Measurements from ENCODE around the gene CRACDL. TPM values are rescaled to one million over a fixed set of nuclear protein-coding genes. Genes with fewer than 3 reads are reported as not detected.

CRACDL gene, protein sequence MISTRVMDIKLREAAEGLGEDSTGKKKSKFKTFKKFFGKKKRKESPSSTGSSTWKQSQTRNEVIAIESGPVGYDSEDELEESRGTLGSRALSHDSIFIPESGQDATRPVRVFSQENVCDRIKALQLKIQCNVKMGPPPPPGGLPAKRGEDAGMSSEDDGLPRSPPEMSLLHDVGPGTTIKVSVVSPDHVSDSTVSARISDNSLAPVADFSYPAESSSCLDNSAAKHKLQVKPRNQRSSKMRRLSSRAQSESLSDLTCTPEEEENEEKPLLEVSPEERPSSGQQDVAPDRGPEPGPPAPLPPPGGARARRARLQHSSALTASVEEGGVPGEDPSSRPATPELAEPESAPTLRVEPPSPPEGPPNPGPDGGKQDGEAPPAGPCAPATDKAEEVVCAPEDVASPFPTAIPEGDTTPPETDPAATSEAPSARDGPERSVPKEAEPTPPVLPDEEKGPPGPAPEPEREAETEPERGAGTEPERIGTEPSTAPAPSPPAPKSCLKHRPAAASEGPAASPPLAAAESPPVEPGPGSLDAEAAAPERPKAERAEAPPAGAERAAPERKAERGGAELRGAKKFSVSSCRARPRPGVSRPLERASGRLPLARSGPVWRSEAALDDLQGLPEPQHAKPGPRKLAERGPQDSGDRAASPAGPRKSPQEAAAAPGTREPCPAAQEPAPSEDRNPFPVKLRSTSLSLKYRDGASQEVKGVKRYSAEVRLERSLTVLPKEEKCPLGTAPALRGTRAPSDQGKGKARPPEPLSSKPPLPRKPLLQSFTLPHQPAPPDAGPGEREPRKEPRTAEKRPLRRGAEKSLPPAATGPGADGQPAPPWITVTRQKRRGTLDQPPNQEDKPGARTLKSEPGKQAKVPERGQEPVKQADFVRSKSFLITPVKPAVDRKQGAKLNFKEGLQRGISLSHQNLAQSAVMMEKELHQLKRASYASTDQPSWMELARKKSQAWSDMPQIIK
- 7.9 TPM for total RNA-seq
- long read RNA-seq, partial matches to known transcripts, result 6 of 9 reads
- long read RNA-seq, other reads (novel, unspliced or antisense), result 3 of 9 reads

DNA sequence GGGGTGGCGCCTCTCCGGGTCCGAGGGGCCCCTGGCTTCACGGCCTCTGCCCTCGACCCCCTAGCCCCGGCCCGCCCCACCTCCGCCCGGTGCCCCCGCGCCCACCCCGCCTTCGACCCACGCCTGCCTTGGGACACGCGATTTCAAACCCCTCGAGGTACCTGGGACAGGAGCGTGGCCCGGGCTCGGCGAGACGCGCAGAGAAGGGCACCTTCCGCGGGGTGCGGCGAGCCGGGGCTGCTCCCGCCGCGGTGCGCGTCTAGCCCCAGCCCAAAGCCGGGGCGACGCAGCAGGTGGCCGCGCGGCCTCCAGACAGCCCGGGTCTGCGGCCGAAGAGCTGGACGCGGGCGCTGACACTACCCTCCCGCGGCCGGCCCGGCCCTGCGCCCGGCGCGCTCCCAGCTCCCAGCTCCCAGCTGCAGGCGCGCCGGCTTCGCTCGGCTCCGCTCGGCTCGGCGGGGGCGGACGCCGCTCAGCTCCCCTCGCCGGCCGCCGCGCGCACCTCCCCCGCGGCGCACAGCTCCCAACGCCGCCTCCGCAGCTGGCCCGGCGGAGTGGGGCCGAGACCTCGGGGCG lies at the start of gene CRACDL:
CRACDL (minus strand) TSS at position 449 of the 576 bp plus-strand sequence. CDS start 89,425 bp downstream, outside the sequence.
- no peak for DNase-seq (ENCODE audit: low spot score)

DNA sequence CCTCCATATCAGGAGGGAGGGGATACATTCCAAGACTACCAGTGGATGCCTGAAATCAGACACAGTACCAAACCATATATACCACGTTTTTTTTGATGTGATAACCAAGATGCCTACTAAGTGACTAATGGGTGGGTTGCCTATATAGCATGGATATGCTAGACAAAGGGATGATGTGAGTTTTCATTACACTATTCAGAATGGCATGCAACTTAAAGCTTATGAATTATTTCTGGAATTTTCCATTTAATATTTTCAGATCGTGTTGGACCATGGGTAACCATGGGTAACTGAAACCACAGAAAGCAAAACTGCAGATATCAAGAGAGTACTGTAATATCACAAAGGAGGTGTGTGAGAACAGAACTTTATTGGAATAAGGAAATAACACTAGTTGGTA lies 39.6 kb upstream of the CRACDL start:
- DNase-seq (ENCODE audit: low spot score), result no peak

- DNase-seq (ENCODE audit: low spot score), result no peak
Measured at GRCh38 chr2:98972582-98973167, 36.6 kb upstream of the CRACDL start.

DNA sequence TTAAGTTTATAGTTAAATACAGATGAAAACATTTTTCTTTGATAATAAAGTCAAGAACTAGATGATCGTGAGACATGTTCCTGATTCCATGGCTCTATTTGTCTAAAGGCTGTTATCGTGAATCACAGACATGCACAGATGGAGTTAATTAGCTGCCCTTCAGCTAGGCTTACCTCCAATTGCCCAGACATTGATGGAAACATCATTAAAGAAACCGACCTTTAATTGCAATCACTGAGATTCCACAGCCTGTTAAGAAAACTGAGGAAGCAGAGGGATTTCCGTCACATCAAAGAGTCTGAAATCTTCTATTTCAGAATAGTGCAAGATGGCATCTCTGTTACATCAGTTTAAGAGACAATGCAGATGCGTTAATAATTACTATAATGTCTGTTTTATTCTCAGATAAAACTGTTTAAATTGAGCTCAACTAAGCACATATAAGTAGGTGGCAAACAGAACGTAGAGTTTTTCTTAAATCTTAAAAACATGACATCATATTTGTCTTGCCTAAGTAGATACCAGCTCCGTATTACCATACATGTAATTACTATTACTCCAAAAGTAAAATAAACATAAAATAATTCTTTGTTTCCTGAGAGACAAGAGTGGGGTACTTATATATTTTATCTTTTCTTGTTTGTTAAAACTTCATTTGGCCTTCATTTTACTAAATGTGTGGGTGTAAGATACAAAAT lies 23.9 kb upstream of the CRACDL start:
- DNase-seq (ENCODE audit: low spot score), result no peak

DNA sequence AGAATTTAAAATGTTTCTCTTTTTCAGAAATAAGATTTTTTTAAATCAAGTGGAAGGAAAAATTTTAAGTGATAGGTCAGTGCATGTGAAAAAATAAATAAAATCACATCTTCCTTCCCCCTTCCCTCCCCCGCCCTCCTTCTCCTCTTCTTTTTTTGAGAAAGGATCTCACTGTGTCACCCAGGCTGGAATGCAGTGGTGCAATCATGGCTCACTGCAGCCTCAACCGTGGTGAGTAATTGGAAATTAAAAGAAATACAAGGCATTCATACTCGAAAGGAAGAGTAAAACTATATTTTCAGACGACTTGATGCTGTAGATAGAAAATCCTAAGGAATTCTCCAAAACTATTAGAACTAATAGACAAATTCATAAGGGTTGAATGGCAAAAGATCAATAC lies 16.9 kb upstream of the CRACDL start:
- DNase-seq (ENCODE audit: low spot score), result no peak

- DNase-seq (ENCODE audit: low spot score), result no peak
Measured at GRCh38 chr2:98948956-98949739, 13.1 kb upstream of the CRACDL start.

DNA sequence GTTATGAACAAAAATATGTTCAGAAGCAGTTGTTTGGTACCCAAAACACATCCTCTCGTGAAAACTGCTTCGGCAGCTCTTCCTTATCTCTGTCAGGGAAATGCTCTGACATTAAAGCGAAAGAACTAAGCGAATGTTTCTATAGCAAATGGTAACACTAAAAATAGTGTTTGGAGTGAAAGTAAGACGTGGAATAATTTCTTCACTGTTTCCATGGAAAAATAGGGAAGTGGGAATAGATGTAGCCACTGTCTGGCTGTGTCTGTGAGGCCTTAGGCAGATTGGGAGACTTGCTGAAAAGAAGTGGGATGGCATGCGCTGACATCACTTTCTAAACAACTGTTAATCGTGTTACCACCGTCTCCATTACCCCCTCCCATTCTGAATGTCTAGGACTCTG lies 11.5 kb upstream of the CRACDL start:
- no peak for DNase-seq (ENCODE audit: low spot score)

DNA sequence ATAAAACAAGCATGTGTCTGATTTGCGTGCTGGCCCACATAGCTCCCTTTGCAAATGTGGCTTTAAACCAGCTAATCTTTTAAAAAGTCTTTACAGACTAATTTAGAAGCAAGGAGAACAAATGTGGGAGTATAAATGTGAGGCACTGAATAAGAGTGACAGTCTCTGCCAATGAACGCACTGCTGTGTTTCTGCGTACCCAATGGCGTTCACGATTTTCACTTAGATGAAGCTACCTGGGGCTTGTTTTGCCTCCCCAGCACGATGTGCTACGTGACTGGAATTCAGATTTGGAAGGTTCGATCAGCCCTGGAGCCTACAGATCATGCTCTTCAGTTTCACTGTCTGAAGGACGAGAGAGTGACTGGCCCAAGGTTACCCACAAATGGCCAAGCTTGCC lies 10.8 kb upstream of the CRACDL start:
- DNase-seq (ENCODE audit: low spot score), result no peak

DNA sequence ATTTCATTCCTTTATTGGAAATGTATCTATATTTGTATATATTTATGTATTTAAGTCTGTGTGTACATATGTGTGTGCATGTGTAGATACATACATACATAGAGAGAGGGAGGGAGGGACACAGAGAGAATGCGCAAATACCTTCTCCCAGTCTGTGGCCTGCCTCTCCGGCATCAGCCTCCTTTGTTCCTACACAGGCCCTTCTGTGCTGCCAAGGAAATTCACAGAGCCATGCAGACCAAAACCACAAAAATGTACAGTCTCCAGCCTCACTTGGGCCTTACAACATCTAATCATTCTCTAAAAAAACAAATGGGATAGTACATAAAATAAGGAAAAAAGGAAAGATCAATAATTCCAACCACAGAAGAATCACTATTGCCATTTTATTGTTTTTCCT lies 8.8 kb upstream of the CRACDL start:
- DNase-seq (ENCODE audit: low spot score), result no peak

DNA sequence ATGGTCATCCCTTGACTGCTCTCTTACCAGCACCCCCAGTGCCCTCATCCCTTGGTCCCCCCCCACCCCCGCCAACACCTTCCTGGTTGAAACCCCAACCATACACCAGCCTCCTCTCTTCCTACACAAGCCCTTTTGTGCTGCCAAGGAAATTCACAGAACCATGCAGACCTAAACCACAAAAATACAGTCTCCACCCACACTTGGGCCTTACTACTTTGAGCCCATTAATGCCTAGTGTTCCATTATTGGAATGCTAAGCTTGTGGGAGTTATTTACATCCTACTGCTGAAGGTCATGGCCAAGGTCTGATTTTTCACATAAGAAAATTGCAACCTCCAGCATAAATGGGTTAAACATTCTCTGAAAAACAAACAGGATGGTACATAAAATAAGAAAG lies 4.1 kb upstream of the CRACDL start:
- no peak for DNase-seq (ENCODE audit: low spot score)

GRCh38 chr2:98937906-98938305 lies 1.9 kb upstream of the CRACDL start:
- DNase-seq (ENCODE audit: low spot score), result no peak

DNA sequence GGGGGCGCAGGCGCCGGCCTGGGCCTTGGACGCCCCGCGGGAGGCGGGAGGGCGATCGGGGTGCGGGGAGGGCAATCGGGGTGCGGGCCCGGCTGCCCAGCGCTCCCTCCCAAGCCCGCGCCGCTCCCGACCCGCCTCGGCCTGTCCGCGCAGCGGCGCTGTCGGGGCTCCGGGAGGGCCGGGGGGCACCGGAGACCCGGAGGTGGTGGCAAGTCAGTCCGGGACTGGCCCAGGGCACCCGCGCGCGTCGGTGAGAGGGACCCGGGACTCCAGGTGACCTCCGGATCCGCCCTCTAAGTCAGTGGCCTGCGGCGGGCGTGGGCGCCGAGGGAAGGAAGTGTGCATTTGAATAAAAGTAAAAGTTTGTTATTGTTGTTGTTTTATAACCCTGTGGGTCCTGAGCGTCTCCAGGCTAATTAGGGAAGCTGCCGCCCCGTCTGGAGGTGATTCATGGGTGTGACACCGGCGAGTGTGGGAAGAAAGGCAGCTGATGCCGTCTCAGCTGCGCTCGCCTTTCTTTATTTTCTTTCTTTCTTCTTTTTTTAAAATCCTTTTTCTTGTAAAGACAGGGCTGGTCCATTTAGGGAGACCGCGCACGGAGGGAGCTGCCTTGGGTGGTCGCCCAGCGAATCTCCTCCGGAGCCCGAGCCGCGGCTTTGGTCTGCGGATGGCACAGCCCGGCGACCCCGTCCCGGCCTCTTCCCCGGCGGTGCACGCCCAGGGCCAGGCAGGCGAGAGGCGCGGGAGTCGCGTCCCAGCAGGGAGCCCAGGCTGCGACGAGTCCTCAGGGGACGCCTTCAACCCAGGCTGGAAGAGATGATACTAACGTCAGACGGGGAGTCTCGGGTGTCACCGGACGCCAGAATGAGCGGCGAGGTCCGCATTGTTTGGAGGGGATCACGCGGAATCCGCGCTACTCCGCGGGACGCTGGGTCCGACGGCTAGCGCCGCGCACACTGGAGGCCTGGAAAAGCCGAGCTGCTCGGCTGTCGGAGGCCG lies 627 bp upstream of the CRACDL start:
- no peak for DNase-seq (ENCODE audit: low spot score)

- DNase-seq (ENCODE audit: low spot score), result no peak
Measured at GRCh38 chr2:98935111-98935770, 784 bp downstream of the CRACDL start.

GRCh38 chr2:98932778-98933343 lies 3.2 kb downstream of the CRACDL start:
- DNase-seq (ENCODE audit: low spot score), result no peak

DNA sequence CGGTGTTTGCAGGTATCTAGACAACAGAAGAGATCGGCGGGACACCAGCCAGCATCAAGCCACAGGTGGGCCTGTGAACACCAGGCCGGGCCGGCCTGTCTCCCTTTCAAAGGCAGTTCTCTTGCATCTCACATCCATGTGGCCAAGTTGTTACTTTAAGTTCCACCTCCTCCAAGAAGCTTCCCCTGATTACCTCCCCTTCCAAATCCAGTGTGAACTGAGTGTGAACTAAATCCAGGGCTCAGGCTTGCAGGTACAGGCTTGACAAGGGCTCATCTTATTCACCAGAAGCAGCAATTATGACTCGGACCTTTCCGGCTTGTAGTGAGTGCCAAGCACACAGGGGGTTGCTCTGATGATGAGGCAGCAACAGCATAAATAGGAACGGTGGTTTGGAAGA lies 3.9 kb downstream of the CRACDL start:
- DNase-seq (ENCODE audit: low spot score), result no peak

DNA sequence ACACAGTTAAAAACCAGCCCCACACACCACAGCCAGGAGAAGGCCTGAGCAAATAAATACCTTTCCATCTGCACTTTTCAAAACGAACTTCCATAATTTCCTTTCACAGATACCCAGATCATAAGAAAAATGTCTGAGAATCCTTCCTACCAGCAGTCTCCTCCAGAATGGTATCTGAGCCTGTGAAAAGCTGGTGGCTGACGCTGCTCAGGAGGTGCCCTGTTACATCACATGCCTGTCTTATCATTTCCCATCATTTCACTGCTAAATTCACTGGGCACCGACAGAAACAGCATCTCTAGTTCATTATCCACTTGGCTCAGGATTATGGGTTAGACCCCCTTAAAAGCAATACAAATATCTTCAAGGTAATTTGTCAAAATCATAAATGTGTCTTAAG lies 4.4 kb downstream of the CRACDL start:
- DNase-seq (ENCODE audit: low spot score), result no peak

- DNase-seq (ENCODE audit: low spot score), result no peak
Measured at GRCh38 chr2:98929920-98930319, 6.1 kb downstream of the CRACDL start.

DNA sequence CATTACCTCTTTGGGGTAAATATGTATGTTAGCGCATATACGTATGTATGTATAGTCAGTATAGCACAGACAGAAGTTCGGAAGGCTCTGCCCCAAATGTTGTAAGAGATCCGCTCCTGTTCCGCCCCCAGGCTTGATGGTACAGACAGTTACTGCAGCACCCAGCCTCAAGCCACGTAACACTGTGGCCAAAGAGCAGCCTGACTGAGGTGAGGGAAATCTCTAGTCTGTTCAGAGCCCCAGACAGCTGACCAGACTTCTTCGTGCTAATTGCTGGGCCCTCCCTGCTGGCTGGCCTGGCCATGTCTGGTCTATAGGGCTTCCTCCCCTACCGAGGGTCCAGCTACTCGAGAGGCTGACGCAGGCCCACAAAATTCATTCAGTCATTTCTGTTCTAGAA lies 7.8 kb downstream of the CRACDL start:
- no peak for DNase-seq (ENCODE audit: low spot score)

Data from mesenteric fat pad (tissue), 1 donor.